ENCODE measurements around the gene ETV7.
A peak's percentile ranks its signal among the peaks of the same experiment; 100 is the strongest.
"Not testable (repeated sequence)": the region's sequence is repeated elsewhere in the genome, so short reads cannot be mapped to it uniquely, and the experiment has no call there.

The ETV7 gene

DNA sequence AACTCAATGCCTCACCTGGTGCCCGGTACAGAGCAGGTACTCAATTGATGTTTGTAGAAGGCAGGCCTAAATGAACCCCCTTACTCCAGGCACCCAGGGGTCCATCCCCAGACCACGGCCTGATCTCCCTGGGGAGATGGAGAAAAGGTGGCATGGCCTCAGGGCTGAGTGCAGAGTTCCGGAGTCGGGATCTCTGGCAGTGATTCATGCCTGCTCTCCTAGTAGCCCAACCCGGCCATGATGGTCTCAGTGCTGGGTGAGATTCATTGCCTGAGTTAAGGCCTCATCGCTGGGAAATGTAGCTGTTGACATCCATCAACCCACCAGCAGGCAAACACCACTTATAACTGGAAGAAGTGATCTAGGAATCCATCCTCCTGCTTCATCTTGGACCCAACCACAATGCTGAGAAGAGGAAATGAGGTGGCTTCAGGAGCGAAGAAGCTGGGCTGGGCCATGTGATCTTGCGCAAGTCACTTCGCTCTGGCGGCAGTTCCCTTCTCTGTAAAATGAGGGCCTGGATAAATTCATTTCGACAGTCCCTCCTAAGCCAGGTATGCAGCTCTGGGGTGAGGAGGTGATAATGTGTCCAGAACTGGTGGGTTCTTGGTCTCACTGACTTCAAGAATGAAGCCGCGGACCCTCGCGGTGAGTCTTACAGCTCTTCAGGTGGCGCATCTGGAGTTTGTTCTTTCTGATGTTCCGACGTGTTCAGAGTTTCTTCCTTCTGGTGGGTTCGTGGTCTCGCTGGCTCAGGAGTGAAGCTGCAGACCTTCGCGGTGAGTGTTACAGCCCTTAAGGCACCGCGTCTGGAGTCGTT is 24.7 kb downstream of the ETV7 start:
- no peak for DNase-seq

DNA sequence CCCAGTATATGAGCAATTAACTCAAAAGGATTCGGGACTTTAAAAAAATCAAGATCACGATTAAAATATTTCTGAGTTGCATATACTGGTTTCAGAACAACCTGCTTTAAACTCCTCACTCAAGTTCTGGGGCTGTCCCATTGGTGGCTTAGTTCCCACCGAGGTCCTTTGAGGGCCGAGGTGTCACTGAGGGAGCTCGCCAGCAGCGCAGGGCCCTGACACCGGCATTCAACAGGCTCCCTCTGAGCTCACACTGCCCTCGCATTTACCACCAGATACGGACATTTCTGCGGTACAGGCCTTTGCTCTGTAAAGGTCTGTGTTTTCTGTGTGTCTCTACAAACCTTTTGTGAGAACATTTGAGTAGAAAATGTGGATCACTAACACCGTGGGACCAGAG is 26.4 kb downstream of the ETV7 start:
- DNase-seq, result no peak

DNA sequence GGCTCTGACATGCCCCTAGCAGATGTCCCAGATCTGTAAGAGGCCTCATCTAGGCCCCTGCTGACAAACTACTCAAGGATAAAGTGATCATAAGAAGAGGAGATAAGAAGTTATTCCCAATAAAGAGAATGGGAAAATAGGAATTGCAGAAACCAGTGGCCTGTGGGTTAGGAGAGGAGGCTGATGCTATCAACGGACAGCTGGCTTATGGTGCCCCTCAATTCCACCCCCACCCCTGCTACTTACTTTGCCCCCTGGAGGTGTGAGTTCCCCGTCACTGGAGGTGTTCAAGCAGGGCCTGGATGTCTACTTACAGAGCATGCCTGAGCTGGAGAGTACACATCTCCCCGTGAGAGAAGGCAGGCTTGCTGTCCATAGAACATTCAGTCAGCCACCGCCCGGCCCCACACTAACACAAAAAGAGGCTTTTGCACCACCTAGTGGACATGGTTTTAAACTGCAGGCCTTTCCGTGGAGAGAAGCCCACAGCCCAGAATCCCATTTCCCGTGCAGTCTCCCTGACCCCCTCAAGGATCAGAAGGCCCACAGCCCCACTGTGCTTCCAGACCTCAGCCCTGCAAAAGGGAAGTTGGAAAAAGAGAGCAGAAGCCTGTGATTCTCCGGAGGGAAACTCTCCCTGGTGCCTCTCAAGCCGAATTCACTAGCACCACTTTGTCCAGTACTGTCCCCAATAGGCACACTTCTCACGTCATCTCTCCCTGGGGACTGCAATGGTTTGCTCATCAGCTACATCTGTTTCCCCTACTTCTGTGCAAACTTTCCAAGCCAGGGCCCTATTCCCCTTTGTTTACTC is 27.0 kb downstream of the ETV7 start:
- peak; percentile 55 for DNase-seq

DNA sequence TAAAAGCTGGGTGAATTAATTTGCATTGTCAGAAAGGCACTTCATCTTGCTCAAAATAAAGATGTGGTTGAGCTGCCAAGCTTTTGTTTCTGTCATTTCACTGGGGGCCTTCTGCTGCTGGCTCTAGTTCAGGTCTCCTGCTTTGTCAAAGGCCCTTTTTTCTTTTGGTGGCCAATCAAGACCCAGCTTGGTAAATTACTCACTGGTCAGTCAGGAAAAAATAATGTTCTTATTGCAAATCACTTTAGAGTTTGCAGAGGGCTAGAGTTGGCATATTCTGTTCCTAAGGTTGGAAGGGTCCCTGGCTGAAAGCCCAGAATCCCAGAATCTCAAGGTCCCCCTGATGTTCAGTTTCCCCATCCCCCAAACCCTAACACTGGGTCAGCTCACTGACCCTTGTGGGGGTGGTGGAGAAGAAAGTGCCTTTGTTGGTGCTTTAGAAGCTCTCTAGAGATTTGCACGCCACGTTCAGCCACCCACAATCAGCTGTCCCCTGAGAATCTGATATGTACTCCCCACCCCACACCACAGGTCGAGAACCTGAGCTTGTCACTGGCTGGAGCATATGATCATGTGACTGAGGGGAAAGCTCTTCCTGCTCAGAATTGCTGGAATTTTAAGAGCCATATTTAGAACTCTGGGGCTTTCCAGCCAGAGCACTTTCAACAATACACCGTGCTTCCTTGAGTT is 29.1 kb downstream of the ETV7 start:
- DNase-seq, result no peak

DNA sequence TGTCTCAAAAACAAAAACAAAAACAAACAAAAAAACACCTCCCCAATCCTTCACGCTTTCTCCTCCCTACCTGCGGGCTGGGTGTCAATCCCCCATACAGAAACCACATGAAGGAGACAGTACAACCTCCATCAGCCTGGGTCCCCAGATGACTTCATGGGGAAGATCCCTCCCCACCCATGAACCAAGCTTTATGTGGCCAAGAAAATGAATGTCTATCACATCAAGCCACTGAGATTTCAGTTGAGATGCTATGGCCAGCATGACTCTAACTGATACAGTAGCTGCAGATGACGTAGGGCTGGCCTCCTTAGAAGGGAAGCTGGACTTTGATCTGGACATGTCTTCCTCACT is 29.6 kb downstream of the ETV7 start:
- no peak for DNase-seq

DNA sequence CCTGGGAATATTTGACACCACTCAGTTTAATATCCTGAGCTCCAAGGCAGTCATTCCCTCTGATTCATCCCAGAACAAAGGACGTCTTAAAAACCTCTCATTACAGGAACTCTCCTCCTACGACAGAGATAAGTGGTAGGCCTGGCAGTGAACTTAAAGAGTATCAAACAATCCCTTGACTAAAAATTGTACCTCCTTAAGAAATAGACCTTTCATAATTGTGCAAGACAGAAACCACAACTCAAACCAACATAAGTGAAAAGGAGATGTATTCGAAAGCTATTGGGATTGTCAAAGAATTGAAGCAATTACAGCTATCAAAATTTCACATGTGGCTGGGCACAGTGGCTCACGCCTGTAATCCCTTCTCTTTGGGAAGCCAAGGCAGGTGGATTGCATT is 31.6 kb downstream of the ETV7 start:
- DNase-seq, result no peak

DNA sequence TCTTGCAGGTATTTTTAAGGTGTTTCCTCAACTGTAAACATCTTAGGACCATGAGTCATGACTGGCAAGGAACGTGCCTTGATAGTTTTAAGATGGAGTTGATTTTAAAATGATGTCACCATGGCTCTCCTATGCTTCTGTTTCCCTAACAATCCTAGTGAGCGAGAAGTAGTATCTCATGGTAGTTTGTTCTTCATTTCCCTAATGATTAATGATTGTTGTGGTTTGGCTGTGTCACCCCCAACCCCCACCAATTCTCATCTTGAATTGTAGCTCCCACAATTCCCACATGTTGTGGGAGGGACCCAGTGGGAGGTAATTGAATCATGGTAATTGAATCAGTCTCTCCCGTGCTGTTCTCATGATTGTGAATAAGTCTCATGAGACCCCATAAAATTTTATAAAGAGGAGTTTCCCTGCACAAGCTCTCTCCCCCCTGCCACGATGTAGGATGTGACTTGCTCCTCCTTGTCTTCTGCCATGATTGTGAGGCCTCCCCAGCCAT is 34.0 kb downstream of the ETV7 start:
- DNase-seq, result no peak

DNA sequence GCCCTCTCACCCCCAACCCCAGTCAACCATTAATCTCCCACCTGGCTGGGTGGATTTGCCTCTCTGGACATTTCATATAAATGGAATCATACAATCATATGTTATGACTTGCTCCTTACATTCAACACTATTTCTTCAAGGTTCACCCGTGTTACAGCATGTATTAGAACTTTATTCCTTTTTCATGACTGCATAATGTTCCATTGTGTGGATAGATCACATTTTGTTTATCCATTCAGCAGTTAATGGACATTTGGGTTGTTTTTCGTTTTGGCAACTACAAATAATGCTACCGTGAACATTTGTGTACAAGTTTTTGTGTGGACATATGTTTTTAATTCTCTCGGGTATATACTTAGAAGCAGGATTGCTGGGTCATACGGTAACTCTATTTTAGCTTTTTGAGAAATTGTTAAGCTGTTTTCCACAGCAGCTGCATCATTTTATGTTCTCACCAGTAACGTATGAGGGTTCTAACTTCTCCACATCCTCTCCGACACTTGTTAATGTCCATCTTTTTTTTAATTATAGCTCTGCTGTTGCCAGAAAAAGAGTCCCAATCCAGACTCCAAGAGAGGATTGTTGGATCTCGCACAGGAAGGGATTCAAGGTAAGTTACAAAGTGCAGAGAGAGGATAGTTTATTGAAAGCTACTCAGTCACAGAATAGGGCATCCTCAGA is 34.9 kb downstream of the ETV7 start:
- DNase-seq, result no peak

DNA sequence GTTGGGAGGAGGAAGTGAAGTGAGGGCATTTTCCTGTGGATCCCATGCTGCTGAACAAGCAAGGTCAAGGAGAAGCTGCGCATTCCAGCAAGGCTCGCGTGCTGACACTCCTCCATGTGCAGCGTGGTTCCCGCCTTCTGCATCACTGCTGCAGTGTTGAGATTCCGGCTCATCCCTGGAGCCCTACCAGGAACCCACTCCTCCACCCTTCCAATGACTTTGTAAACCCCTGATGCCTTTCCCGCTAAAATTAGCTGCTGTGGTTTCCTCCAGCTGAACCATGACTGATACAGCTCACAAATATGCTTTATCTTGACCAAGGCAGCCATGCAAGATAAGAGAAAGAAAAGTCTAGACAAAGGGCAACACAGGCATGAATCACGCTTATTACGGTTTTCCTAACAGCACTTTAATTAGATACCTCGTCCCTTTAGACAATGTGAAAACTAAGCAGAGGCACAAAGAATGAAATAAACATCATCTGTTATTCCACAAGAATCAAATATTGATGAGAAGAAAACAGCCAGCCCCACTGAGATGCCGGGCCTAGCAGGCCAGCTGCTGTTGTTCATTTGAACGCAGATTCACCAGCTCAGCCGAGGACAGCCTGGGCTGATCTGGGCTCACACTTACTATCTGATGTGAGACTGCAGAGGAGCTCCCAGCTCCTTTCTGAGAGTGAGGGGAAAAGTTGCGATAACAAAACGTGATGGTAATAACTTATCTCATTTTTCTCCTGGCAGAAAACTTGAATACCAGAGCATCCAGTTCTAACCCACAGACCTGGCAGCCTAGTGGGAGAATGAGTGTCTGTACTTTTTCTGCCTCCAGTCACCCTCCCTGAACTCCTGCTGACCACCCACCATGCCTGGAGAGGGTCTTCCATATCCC is 36.5 kb downstream of the ETV7 start:
- no peak for DNase-seq

DNA sequence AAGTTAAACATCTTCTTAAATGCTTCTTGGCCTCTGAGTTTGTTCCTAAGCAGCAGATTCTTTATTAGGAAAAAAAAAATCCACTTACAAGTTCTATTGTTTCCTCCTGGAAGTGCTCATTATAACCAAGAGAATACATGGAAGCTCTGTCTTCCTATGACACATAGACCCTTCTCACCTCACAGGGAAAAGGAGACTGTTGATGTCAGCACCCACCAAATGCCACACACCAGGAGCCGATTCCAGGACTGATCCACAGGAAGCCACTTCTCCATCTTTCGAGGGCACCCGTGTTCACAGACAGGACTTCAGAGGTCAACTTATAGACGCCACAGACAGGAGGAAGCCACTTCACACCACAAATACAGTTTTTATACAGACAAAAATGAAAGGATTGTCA is 37.4 kb downstream of the ETV7 start:
- DNase-seq, result no peak

DNA sequence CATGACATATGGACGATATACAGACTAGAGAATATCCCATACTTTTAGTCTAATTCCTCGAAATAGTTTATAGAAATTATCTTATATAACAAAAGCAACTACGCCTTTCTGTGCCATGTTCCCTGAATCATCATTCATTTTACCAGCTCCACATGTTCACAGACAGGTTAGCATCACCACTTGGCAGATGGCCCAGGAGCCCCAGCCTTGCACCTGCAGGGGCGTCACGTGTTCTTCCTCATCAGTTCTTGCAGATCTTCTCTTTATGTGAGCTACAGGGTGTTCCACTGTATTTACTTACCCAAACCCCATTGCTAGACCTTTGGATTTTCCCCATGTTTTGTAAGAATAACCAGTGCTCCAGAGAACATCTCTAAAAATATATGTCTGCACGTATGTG is 38.2 kb downstream of the ETV7 start:
- peak; percentile 60 for DNase-seq

DNA sequence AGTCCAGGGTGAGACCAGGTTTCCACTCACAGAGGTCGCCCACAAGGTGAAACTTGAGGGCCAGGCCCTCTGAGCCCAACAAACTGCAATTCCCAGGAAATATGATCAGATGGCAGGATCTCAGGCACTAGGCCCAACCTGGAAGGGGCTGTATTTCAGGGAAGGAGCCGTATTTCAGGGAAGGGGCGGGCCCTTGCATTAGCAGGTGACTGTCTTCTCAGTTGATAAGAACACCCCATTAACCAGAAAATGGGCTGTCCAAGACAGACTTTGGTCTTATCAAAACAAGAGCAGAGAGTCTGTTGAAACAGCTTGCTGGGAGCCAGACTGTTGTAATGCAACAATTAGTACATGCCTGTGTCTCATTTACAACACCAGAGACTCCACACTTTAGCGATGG is 39.8 kb downstream of the ETV7 start:
- no peak for DNase-seq

DNA sequence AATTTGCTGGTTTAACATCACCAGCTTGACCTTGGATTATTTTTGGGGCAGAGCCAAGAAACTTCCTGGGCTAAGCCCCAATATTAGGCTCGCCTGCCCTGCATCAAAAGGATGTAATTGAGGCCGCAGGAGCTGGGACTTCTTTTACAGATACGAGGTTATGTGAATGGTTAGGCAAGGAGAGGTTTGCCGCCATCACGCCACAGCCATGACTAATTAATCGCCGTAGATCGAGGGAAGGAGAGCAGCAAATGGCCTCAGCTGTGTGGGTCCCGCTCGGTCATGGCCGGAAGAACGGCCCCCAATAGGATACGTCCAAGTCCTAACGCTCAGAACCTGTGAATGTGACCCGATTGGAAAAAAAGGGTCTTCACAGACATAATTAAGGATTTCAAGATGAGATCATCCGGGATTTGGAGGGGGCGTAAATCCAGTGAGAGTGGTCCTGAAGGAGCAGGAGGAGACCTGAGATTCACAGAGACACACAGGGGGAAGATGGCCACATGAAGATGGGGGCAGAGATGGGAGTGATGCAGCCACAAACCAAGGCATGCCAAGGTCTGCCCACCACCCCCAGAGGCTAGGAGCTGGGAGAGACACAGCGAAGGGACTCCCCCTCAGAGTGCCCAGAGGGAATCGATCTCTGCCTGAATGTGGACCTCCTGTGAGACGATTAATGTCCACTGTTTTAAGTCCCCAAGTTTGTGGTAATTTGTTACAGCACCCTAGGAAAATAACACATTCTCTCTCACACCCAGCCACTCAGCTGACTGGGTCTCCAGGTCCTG is 40.8 kb downstream of the ETV7 start:
- DNase-seq, result no peak

DNA sequence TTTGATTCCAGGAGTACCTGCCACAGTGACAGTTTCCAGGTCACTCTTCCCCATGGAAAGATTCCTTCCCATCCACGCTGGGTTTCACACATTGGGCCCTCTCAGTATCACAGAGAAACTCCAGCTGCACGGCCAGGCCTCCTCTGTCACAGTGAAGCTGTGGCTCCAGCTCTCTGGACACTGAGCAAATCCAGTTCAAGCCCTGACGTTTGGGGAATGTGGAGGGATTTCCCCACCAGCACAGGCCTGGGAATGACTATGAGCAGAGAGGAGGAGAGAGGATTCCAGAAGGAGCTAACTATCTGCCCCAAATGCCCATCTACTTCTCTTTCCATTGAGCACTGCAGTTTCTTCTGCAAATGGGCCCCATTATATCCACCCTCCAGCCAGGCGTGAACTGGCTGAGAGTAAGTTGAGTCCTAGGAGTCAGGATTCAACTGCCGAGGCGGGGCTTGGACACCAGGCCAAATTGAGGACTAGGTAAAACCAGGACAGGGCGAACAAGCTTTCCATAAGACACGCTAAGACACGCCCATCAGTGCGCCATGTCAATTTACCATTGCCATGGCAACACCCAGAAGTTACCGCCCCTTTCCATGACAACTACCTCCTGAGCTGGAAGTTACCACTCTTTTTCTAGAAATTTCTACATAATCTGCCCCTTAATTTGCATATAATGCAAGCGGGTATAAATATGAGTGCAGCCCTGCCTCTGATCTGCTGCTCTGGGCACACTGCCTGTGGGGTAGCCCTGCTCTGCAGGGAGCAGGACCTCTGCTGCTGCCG is 41.6 kb downstream of the ETV7 start:
- no peak for DNase-seq

DNA sequence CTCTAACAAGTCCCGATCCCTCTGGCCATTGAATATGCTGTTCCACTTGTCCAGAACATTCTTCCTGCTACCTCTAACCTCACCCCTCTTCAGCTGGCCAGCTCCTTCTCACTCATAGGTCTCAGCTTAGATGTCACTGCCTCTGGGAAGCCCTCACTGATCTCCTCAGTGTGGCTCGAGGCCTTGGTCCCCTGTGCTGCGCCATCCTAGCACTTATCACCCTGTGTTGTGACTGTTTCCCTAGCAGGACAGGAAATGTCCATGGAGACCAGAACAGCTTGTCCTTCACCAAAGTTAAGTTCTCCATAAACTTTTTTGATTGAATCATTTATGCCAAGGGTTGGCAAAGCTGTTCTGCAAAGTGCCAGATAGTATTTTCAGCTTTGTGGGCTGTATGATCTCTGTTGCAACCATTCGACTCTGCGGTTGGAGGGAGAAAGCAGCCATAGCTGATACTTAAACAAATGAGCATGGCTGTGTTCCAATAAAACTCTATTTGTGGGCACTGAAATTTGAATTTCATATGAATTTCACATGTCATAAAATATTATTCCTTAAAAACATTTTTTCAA is 44.3 kb downstream of the ETV7 start:
- DNase-seq, result no peak

DNA sequence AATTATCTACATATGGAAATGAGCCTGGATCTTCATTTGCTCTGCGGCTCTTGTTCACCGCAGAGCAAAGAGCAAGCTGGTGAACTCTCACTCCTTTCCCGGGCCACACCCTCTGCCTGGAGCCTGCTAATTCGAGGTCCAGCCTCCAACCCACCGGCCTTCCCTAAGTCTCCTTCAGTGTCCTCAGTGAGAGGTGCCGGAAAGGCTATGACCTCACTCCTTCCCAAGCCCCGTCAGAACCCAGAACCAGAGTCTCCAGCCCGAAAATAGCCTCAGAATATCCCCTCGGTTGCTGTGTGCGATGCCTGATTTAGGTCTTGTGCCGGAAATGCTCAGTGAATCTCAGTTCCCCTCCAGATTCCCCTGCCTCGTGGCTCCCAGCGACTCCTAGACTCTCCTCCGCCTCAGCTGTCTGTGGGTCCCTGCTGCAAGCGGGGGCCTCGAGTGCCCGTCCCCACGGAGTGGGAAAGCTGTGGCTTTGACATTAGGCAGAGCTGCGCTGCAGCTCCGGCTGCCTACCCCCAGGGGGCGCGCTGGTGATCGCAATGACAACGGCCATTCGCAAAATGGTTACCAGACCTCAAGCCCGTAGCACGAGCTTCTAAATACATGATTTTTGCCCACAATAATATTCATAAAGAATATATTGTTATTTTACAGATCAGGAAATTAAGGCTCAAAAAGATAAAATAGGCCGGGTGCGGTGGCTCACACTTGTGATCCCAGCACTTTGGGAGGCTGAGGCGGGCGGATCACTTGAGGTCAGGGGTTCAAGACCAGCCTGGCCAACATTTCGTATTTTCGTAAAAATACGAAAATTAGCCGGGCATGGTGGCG is 46.6 kb downstream of the ETV7 start:
- peak; percentile 14 for DNase-seq

DNA sequence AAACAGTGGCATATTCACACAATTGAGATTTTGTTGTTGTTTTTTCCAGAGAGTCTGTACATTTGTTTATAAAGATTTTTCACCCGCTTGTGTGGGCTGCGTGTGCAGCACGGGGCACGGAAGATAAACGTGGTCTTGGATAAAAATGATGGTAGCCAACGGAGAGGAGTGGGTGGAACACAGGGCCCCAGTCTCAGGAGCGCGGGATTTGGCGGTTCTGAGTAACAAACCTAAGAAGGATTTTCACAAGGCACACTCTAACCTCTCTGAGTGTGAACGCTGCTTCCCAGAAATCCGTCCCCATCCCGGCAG is 47.2 kb downstream of the ETV7 start:
- no peak for DNase-seq

DNA sequence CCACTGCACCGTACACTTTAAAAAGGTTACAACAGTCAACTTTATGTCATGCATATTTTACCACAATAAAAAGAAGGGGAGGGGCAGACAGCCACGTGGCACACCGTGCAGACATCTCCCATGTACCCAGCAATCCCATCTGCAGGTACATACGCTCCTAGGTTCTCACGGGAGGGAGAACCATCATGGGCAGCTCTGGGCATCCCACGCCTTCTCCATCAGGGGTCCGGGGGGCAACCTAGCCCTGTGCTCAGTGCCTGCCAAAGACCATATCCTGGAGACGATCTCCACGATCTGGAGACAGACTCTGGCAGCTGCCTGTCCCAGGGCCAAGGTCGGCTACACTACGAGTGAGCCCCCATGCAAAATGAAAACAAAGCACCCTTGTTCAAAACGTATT is 48.3 kb downstream of the ETV7 start:
- DNase-seq, result no peak

DNA sequence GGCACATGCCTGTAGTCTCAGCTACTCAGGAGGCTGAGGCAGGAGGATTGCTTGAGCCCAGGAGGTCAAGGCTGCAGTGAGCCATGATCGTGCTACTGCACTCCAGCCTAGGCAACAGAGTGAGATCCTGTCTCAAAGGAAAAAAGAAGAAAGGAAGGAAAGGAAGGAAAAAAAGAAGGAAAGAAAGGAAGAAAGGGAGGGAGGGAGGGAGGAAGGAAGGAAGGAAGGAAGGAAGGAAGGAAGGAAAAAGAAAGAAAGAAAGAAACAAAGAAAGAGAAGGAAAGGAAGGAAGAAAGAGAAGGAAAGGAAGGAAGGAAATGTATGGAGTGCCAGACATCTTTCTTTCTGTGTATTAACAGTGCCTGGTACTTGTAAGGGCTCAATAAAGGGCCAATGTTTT is 49.2 kb downstream of the ETV7 start:
- DNase-seq, result not testable (repeated sequence)

All from NCI-H1092 (cell line).